ENCODE measurements around the gene MOV10L1.

The MOV10L1 gene

GRCh38 chr22:50076646-50077535, 12.9 kb upstream of the MOV10L1 start:
- no peaks in the 10 kb centered on the region for H3K27me3 ChIP-seq (ENCODE audit: control insufficient read depth in 3 of 3, insufficient read depth in 3 of 3, low read depth in 1 of 3, low read length in 3 of 3)
- no peaks in the 10 kb centered on the region for H3K9me3 ChIP-seq (replicated peaks in 1 of 2; ENCODE audit: control insufficient read depth in 2 of 2, insufficient read depth in 1 of 2, low read depth in 1 of 2, low read length in 2 of 2)
- DNase-seq (ENCODE audit: low spot score) = no peak
- no peak overlapping the region for H2BK12ac ChIP-seq (ENCODE audit: low read length)
- no peak overlapping the region for H4K8ac ChIP-seq (ENCODE audit: low read depth, low read length)
- H2BK120ac ChIP-seq (ENCODE audit: low read depth, low read length) = no peak overlapping the region
- H4K91ac ChIP-seq (ENCODE audit: low read depth, low read length, poor library complexity) = no peak overlapping the region
- no CpG with 5 or more reads among the region's 43 CpGs for WGBS, 2 donors (ENCODE audit: extremely low coverage in 2 of 2, insufficient read length in 2 of 2, insufficient replicate concordance in 1 of 2)
- H2AK5ac ChIP-seq (ENCODE audit: low read depth, low read length) = peak overlapping the region; percentile 74
- H3K23ac ChIP-seq (ENCODE audit: low read depth, low read length, poor library complexity) = peak overlapping the region; percentile 51
- H3K4me2 ChIP-seq (ENCODE audit: insufficient read depth, low read length, poor library complexity, severe bottlenecking) = no peak overlapping the region
- no peak overlapping the region for H3K14ac ChIP-seq (ENCODE audit: low read length)
- H3K4me1 ChIP-seq (ENCODE audit: control insufficient read depth in 2 of 2, insufficient read depth in 1 of 2, low read depth in 1 of 2, low read length in 2 of 2) = peaks cover 6 to 17% of the 10 kb centered on the region in 2 donors
- no peak overlapping the region for H3K4me3 ChIP-seq (ENCODE audit: low read length in 2 of 2)
- H3K36me3 ChIP-seq (replicated peaks in 1 of 2; ENCODE audit: control insufficient read depth in 2 of 2, insufficient read depth in 2 of 2, low read length in 2 of 2) = no peaks in the 10 kb centered on the region
- no peak overlapping the region for H3K27ac ChIP-seq (replicated peaks; ENCODE audit: low read length)
- H2BK5ac ChIP-seq (ENCODE audit: low read length) = no peak overlapping the region
- H2AFZ ChIP-seq (ENCODE audit: low read length) = no peak overlapping the region
- peak overlapping the region; percentile 50 for H3K9ac ChIP-seq (ENCODE audit: low read depth, low read length, poor library complexity)
- H3K18ac ChIP-seq (ENCODE audit: low read length) = peak overlapping the region; percentile 71
- no peak overlapping the region for H2BK15ac ChIP-seq (ENCODE audit: low read length)
- peak overlapping the region; percentile 56 for H3K4ac ChIP-seq (ENCODE audit: low read length)
- no peaks in the 10 kb centered on the region for H3K79me1 ChIP-seq (ENCODE audit: low read depth, low read length)

- Histone ChIP-seq H3K27ac (replicated peaks; ENCODE audit: low read length) (no peak overlapping the region), H3K14ac (ENCODE audit: low read length) (no peak overlapping the region), H3K4ac (ENCODE audit: low read length) (no peak overlapping the region), H3K9ac (ENCODE audit: low read depth, low read length, poor library complexity) (no peak overlapping the region), H3K4me3 (ENCODE audit: low read length in 2 of 2) (no peak overlapping the region), H3K36me3 (replicated peaks in 1 of 2; ENCODE audit: control insufficient read depth in 2 of 2, insufficient read depth in 2 of 2, low read length in 2 of 2) (no peaks in the 10 kb centered on the region), H3K9me3 (replicated peaks in 1 of 2; ENCODE audit: control insufficient read depth in 2 of 2, insufficient read depth in 1 of 2, low read depth in 1 of 2, low read length in 2 of 2) (no peaks in the 10 kb centered on the region), H3K4me2 (ENCODE audit: insufficient read depth, low read length, poor library complexity, severe bottlenecking) (no peak overlapping the region), H4K8ac (ENCODE audit: low read depth, low read length) (no peak overlapping the region), H2BK15ac (ENCODE audit: low read length) (no peak overlapping the region), H2BK12ac (ENCODE audit: low read length) (no peak overlapping the region), H3K79me1 (ENCODE audit: low read depth, low read length) (no peaks in the 10 kb centered on the region), H3K27me3 (ENCODE audit: control insufficient read depth in 3 of 3, insufficient read depth in 3 of 3, low read depth in 1 of 3, low read length in 3 of 3) (no peaks in the 10 kb centered on the region), H2AK5ac (ENCODE audit: low read depth, low read length) (no peak overlapping the region), H2BK5ac (ENCODE audit: low read length) (no peak overlapping the region), H2BK120ac (ENCODE audit: low read depth, low read length) (no peak overlapping the region), H3K4me1 (ENCODE audit: control insufficient read depth in 2 of 2, insufficient read depth in 1 of 2, low read depth in 1 of 2, low read length in 2 of 2) (peaks cover 6 to 17% of the 10 kb centered on the region in 2 donors), H3K18ac (ENCODE audit: low read length) (no peak overlapping the region), H2AFZ (ENCODE audit: low read length) (no peak overlapping the region), H4K91ac (ENCODE audit: low read depth, low read length, poor library complexity) (no peak overlapping the region), H3K23ac (ENCODE audit: low read depth, low read length, poor library complexity) (no peak overlapping the region)
- whole genome bisulfite sequencing, 2 donors (ENCODE audit: extremely low coverage in 2 of 2, insufficient read length in 2 of 2, insufficient replicate concordance in 1 of 2) = no CpG with 5 or more reads among the region's 13 CpGs
- DNase-seq (ENCODE audit: low spot score) = no peak
Measured at GRCh38 chr22:50078246-50078645, 11.6 kb upstream of the MOV10L1 start.

- DNase-seq (ENCODE audit: low spot score) = no peak
- H3K14ac ChIP-seq (ENCODE audit: low read length) = no peak overlapping the region
- H2AFZ ChIP-seq (ENCODE audit: low read length) = no peak overlapping the region
- peaks cover 6 to 17% of the 10 kb centered on the region in 2 donors for H3K4me1 ChIP-seq (ENCODE audit: control insufficient read depth in 2 of 2, insufficient read depth in 1 of 2, low read depth in 1 of 2, low read length in 2 of 2)
- H2BK120ac ChIP-seq (ENCODE audit: low read depth, low read length) = no peak overlapping the region
- no peak overlapping the region for H3K4me2 ChIP-seq (ENCODE audit: insufficient read depth, low read length, poor library complexity, severe bottlenecking)
- H3K27ac ChIP-seq (replicated peaks; ENCODE audit: low read length) = no peak overlapping the region
- no peaks in the 10 kb centered on the region for H3K27me3 ChIP-seq (ENCODE audit: control insufficient read depth in 3 of 3, insufficient read depth in 3 of 3, low read depth in 1 of 3, low read length in 3 of 3)
- H4K8ac ChIP-seq (ENCODE audit: low read depth, low read length) = no peak overlapping the region
- H3K4ac ChIP-seq (ENCODE audit: low read length) = no peak overlapping the region
- no peak overlapping the region for H3K9ac ChIP-seq (ENCODE audit: low read depth, low read length, poor library complexity)
- no peak overlapping the region for H2AK5ac ChIP-seq (ENCODE audit: low read depth, low read length)
- H2BK15ac ChIP-seq (ENCODE audit: low read length) = no peak overlapping the region
- no peak overlapping the region for H3K4me3 ChIP-seq (ENCODE audit: low read length in 2 of 2)
- H3K9me3 ChIP-seq (replicated peaks in 1 of 2; ENCODE audit: control insufficient read depth in 2 of 2, insufficient read depth in 1 of 2, low read depth in 1 of 2, low read length in 2 of 2) = no peaks in the 10 kb centered on the region
- H4K91ac ChIP-seq (ENCODE audit: low read depth, low read length, poor library complexity) = no peak overlapping the region
- H3K36me3 ChIP-seq (replicated peaks in 1 of 2; ENCODE audit: control insufficient read depth in 2 of 2, insufficient read depth in 2 of 2, low read length in 2 of 2) = no peaks in the 10 kb centered on the region
- H3K23ac ChIP-seq (ENCODE audit: low read depth, low read length, poor library complexity) = no peak overlapping the region
- WGBS, 2 donors (ENCODE audit: extremely low coverage in 2 of 2, insufficient read length in 2 of 2, insufficient replicate concordance in 1 of 2) = no CpG with 5 or more reads among the region's 9 CpGs
- no peaks in the 10 kb centered on the region for H3K79me1 ChIP-seq (ENCODE audit: low read depth, low read length)
- H3K18ac ChIP-seq (ENCODE audit: low read length) = no peak overlapping the region
- H2BK12ac ChIP-seq (ENCODE audit: low read length) = no peak overlapping the region
- no peak overlapping the region for H2BK5ac ChIP-seq (ENCODE audit: low read length)
Measured at GRCh38 chr22:50078761-50079160, 11.0 kb upstream of the MOV10L1 start.

- H3K9ac ChIP-seq (ENCODE audit: low read depth, low read length, poor library complexity) = no peak overlapping the region
- no peak overlapping the region for H3K14ac ChIP-seq (ENCODE audit: low read length)
- H3K23ac ChIP-seq (ENCODE audit: low read depth, low read length, poor library complexity) = peak overlapping the region; percentile 29
- no peaks in the 10 kb centered on the region for H3K9me3 ChIP-seq (replicated peaks in 1 of 2; ENCODE audit: control insufficient read depth in 2 of 2, insufficient read depth in 1 of 2, low read depth in 1 of 2, low read length in 2 of 2)
- H3K27ac ChIP-seq (replicated peaks; ENCODE audit: low read length) = no peak overlapping the region
- DNase-seq (ENCODE audit: low spot score) = no peak
- H2BK5ac ChIP-seq (ENCODE audit: low read length) = no peak overlapping the region
- H3K36me3 ChIP-seq (replicated peaks in 1 of 2; ENCODE audit: control insufficient read depth in 2 of 2, insufficient read depth in 2 of 2, low read length in 2 of 2) = no peaks in the 10 kb centered on the region
- H4K8ac ChIP-seq (ENCODE audit: low read depth, low read length) = no peak overlapping the region
- no CpG with 5 or more reads among the region's 13 CpGs for WGBS, 2 donors (ENCODE audit: extremely low coverage in 2 of 2, insufficient read length in 2 of 2, insufficient replicate concordance in 1 of 2)
- peak overlapping the region; percentile 14 for H4K91ac ChIP-seq (ENCODE audit: low read depth, low read length, poor library complexity)
- H3K4ac ChIP-seq (ENCODE audit: low read length) = no peak overlapping the region
- H3K18ac ChIP-seq (ENCODE audit: low read length) = peak overlapping the region; percentile 53
- H2BK15ac ChIP-seq (ENCODE audit: low read length) = no peak overlapping the region
- H2AFZ ChIP-seq (ENCODE audit: low read length) = no peak overlapping the region
- no peaks in the 10 kb centered on the region for H3K27me3 ChIP-seq (ENCODE audit: control insufficient read depth in 3 of 3, insufficient read depth in 3 of 3, low read depth in 1 of 3, low read length in 3 of 3)
- no peak overlapping the region for H2AK5ac ChIP-seq (ENCODE audit: low read depth, low read length)
- H3K4me3 ChIP-seq (ENCODE audit: low read length in 2 of 2) = no peak overlapping the region
- H3K4me1 ChIP-seq (ENCODE audit: control insufficient read depth in 2 of 2, insufficient read depth in 1 of 2, low read depth in 1 of 2, low read length in 2 of 2) = peaks cover 9 to 13% of the 10 kb centered on the region in 2 donors
- H3K79me1 ChIP-seq (ENCODE audit: low read depth, low read length) = no peaks in the 10 kb centered on the region
- no peak overlapping the region for H2BK120ac ChIP-seq (ENCODE audit: low read depth, low read length)
- H3K4me2 ChIP-seq (ENCODE audit: insufficient read depth, low read length, poor library complexity, severe bottlenecking) = no peak overlapping the region
- H2BK12ac ChIP-seq (ENCODE audit: low read length) = no peak overlapping the region
Measured at GRCh38 chr22:50080077-50080465, 9.7 kb upstream of the MOV10L1 start.
